Mucosa of descending colon (tissue), 3 donors: ENCODE measurements around the gene RASGRP3. TPM values are rescaled to one million over a fixed set of nuclear protein-coding genes. Genes with fewer than 3 reads are reported as not detected.
"Not testable (repeated sequence)": the region's sequence is repeated elsewhere in the genome, so short reads cannot be mapped to it uniquely, and the experiment has no call there.

ENCODE experiments used
- ATAC-seq: fragments of 200-7000 bp; cut with Tn5 transposase; one replicate; pipeline ENCODE4 v1.9.1; 2020; ENCODE audit warnings: mild to moderate bottlenecking, moderate library complexity
- DNase-seq, 3 donors: peaks; one replicate each; pipeline ENCODE4 v3.0.0-alpha.2; 2020
- H3K36me3 ChIP-seq: fragments of 200-600 bp; one replicate; pipeline ENCODE4 v1.8.0; 2021; ENCODE audit warnings: low read depth, mild to moderate bottlenecking
- H3K4me1 ChIP-seq: fragments of 200-600 bp; one replicate; pipeline ENCODE4 v1.8.0; 2021; ENCODE audit warnings: low read depth, mild to moderate bottlenecking
- H3K4me3 ChIP-seq: fragments of 200-600 bp; one replicate; pipeline ENCODE4 v1.8.0; 2021; ENCODE audit warnings: mild to moderate bottlenecking
- H3K9me3 ChIP-seq: fragments of 200-600 bp; one replicate; pipeline ENCODE4 v1.8.0; 2021; ENCODE audit warnings: mild to moderate bottlenecking
- intact Hi-C, 2 donors: fragments of 100-400 bp; cut with DNase I in 1 of 2; cut with micrococcal nuclease in 1 of 2; formaldehyde crosslinking; loops; one replicate each; pipeline versions ENCODE4 v1.11.0 to v1.11.1; 2022; cut with DNase I, micrococcal nuclease
- total RNA-seq, 3 donors: library from RNA; stranded (reverse); fragmentation: NEBNext Ultra II Directional in 2 of 3; extraction: Animal tissue kit (Norgen Biotek cat#: 25700) in 2 of 3; gene quantifications; one replicate each; pipeline versions ENCODE4 v1.2.1 to v1.2.4, GENCODE V29; 2021 to 2023
- TF ChIP-seq, protein P1 (sequence below): fragments of 200-600 bp; IDR thresholded peaks from one replicate; pipeline ENCODE4 v1.8.0; 2022; ENCODE audit warnings: antibody characterized with exemption, mild to moderate bottlenecking
- donor health status: DM: no; HTN: no; CAD: no; lungs with moderate emphysema.
- donor health status: DM: no; HTN: no; CAD: no.
- donor health status: DM: no; HTN: yes; CAD: no.

The RASGRP3 gene
- total RNA-seq, 3 donors from 2014 or later = 3.8 to 6.1 (median 5.4) TPM

DNA sequence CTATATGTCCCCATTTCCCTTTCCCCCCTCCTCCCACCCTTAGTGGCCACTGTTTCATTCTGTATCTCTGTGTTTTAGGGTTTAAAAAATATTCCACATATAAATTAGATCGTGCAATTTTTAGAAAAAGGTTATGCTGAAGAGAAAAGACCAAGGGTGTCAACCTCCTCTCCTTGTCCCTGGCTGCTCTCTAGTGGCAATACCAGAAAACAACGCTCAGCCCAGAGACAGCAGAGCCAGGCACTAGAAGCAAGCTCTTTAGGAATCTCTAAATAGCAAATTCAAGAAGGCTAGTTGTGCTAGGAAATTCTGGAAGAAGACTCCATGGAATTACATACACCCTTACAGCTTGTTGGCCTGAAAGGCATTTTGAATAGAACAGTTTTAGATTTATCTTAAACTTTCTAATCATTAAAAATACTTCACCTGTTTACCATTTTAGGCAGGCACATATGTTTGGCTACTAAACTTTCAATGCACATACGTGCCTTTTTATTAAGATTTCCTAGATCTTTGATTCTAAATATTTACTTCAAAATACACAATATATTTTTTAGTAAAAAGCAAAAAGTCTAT is 35.1 kb upstream of the RASGRP3 start:
- peak; percentile 51 for ATAC-seq
- intact Hi-C loops = no loop called here
- Histone ChIP-seq H3K4me1 (no peaks in the 10 kb centered on the region), H3K4me3 (no peak overlapping the region), H3K36me3 (no peaks in the 10 kb centered on the region), H3K9me3 (no peaks in the 10 kb centered on the region)
- TF ChIP-seq, protein P1, sequence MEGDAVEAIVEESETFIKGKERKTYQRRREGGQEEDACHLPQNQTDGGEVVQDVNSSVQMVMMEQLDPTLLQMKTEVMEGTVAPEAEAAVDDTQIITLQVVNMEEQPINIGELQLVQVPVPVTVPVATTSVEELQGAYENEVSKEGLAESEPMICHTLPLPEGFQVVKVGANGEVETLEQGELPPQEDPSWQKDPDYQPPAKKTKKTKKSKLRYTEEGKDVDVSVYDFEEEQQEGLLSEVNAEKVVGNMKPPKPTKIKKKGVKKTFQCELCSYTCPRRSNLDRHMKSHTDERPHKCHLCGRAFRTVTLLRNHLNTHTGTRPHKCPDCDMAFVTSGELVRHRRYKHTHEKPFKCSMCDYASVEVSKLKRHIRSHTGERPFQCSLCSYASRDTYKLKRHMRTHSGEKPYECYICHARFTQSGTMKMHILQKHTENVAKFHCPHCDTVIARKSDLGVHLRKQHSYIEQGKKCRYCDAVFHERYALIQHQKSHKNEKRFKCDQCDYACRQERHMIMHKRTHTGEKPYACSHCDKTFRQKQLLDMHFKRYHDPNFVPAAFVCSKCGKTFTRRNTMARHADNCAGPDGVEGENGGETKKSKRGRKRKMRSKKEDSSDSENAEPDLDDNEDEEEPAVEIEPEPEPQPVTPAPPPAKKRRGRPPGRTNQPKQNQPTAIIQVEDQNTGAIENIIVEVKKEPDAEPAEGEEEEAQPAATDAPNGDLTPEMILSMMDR = no peak
- peak in 1 of 3 donors; percentile 29 for DNase-seq

DNA sequence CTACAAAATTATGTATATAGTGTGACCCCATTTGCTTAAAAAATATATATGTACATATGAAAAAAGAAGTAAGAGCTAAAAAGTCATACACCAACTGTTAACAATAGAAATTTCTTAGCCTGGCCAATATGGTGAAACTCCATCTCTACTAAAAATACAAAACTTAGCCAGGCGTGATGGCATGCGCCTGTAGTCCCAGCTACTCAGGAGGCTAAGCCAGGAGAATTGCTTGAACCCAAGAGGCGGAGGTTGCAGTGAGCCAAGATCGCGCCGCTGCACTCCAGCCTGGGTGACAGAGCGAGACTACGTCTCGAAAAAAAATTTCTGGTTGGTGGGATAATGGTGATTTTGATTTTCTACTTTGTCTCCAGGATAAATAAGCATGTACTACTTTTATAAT is 34.4 kb upstream of the RASGRP3 start:
- not testable (repeated sequence) for H3K4me3 ChIP-seq, H3K4me1 ChIP-seq, ATAC-seq

DNA sequence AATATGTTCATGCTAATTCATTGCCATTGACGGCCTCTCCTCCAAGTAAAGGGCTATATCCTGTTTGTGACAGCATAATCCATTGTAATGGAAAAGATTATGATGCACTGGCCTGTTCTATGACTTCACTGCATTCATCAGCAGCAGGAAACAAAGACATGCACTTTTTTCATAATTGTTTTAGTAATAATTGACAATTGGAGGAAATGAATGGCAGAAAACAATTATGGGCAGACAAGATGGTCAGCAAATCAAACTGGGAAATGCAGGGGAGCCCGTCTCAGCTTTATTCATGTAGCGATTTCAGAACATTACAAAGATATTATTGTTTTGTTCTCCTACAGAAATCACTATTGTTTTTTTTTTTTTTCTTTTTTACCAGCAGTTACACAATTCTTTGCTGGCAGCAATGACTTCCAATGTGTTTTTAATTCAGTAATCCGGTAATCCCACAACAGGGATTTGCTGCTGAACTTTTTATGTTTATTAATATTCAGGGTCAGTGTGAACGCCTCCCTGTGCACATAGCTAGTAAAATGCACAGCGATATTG is 33.8 kb upstream of the RASGRP3 start:
- DNase-seq (no peak), ATAC-seq (no peak)
- TF ChIP-seq, protein P1 = no peak
- Histone ChIP-seq H3K4me1 (no peaks in the 10 kb centered on the region), H3K9me3 (no peaks in the 10 kb centered on the region), H3K36me3 (no peaks in the 10 kb centered on the region), H3K4me3 (no peak overlapping the region)
- intact Hi-C loops = no loop called here

More for the DNA sequence above, 34.4 kb upstream of the RASGRP3 start:
- intact Hi-C loops, H3K9me3 ChIP-seq, H3K36me3 ChIP-seq, DNase-seq: not testable (repeated sequence)

DNA sequence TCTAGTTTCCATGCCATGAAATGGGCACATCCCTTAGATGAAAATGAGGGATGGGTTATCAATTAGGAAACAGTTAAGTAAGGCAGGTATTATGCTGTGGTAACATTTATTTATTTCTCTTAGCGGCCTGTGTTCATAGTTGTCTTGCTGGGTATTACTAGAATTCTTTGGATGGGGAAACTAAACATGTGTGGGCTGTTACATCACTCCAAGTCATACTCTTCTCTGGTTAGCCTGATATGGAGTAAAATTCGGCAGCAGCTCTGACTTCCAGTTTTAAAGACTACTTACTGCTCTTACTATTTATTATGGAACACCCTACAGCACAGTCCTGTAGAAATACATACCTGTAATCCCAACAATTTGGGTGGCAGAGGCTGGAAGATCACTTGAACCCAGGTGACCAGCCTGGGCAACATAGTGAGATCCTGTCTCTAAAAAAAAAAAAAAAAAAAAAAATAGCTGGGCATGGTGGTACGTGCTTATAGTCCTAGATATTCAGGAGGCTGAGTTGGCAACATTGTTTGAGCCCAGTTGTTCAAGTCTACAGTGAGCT is 33.1 kb upstream of the RASGRP3 start:
- no peak for DNase-seq
- no peak for ATAC-seq
- intact Hi-C loops = no loop called here

DNA sequence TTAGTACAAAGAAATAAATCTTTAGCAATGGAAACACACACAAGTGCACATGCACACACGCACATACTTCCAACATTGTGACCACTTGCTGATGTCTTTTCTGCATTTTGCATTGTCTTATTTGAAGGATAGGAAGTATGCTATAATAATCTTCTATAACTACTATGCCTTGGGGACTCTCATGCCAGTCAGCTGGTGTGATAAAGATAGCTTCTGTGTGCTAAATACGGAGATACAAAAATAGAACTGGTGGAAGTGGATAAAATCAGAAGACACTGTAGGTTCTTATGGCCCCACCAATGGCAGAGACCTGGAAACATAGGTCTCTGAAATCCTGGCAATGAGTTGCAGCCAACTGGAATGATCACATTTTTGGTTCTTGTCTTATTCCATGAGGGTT is 31.5 kb upstream of the RASGRP3 start:
- H3K4me3 ChIP-seq = no peak overlapping the region
- TF ChIP-seq, protein P1 = no peak
- ATAC-seq = no peak
- H3K9me3 ChIP-seq = no peaks in the 10 kb centered on the region
- DNase-seq = no peak
- intact Hi-C loops = no loop called here
- H3K4me1 ChIP-seq = no peaks in the 10 kb centered on the region
- H3K36me3 ChIP-seq = no peaks in the 10 kb centered on the region

More for the DNA sequence above, 33.1 kb upstream of the RASGRP3 start:
- no peaks in the 10 kb centered on the region for H3K9me3 ChIP-seq
- TF ChIP-seq, protein P1 = no peak
- H3K4me1 ChIP-seq = no peaks in the 10 kb centered on the region
- H3K4me3 ChIP-seq = no peak overlapping the region
- H3K36me3 ChIP-seq = no peaks in the 10 kb centered on the region

DNA sequence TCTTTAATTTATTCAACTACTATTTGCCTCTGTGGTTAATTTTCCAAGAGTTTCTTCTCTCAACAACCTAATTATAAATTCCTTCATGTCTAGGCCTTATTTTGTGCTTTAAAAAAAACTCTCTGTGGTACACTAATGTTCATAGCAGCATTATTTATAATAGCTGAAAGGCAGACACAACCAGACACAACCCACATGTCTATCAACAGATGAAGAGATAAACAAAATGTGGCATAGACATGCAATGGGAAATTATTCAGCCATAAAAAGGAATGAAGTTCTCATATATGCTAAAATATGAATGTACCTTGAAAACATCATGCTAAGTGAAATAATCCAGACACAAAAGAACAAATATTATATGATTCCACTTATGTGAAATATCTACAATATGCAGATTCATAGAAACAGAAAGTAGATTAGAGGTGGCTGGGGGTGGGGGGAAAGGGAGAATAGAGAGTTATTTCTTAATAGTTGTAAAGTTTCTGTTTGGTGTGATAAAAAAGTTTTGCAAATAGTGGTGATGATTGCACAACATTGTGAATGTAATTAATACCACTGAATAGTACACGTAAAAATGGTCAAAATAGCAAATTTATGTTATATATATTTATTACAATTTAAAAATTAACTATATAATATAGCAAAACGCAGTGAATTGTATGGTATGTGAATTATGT is 28.1 kb upstream of the RASGRP3 start:
- no peak overlapping the region for H3K4me3 ChIP-seq
- no peak for DNase-seq
- TF ChIP-seq, protein P1 = no peak
- no peaks in the 10 kb centered on the region for H3K9me3 ChIP-seq
- no peaks in the 10 kb centered on the region for H3K4me1 ChIP-seq
- ATAC-seq = no peak
- no peaks in the 10 kb centered on the region for H3K36me3 ChIP-seq
- intact Hi-C loops = no loop called here
